HCT116 (cell line): ENCODE measurements around the gene FGFBP2. TPM values are rescaled to one million over a fixed set of nuclear protein-coding genes. Genes with fewer than 3 reads are reported as not detected.

Source experiments
- ATAC-seq: fragments of 200-7000 bp; cut with Tn5 transposase; 2 replicates; pipeline ENCODE4 v1.9.1; 2020; ENCODE audit warnings: mild to moderate bottlenecking, moderate library complexity
- BruUV-seq: library from RNA; stranded (reverse); fragments of 400-500 nt; replicated peaks from 2 replicates; lab custom pipeline; 2021; lab: Mats Ljungman, UMichigan
- CTCF ChIA-PET: fragments of 300-600 bp; sonication (Branson Sonifier 250); formaldehyde crosslinking; loops from one replicate; lab custom pipeline; 2021; ENCODE audit warnings: antibody characterized with exemption; lab: Charles Lee
- POLR2A ChIA-PET: fragments of 300-600, 350-600 bp; sonication (Branson Sonifier 250); formaldehyde crosslinking; loops from one replicate; lab custom pipeline; 2021; ENCODE audit warnings: antibody characterized with exemption; lab: Charles Lee
- RAD21 ChIA-PET, 2 experiments: fragments of 300-600 bp; sonication (Branson Sonifier 250); formaldehyde crosslinking; loops; one replicate each; lab custom pipeline; 2023; ENCODE audit warnings: low total read pairs in 2 of 2; ENCODE audit not compliant: uncharacterized antibody in 2 of 2, unreplicated experiment in 2 of 2, low non-redundant PET in 1 of 2; lab: Charles Lee
- DNase-seq: peaks from one replicate; pipeline ENCODE4 v3.0.0-alpha.2; 2010; ENCODE audit warnings: low read depth, low spot score
- H2AFZ ChIP-seq: fragments of 200-600 bp; shearing (Covaris generic), sonication (generic); 2 replicates; pipeline ENCODE4 v1.6.1; 2017; ENCODE audit warnings: low read depth, mixed run types, mixed read lengths, antibody characterized with exemption, low read length; ENCODE audit not compliant: poor library complexity, severe bottlenecking
- H3K27ac ChIP-seq: 2 replicates; pipeline ENCODE4 v1.5.1; 2012; ENCODE audit warnings: low read depth, low read length
- H3K27me3 ChIP-seq: fragments of 200-600 bp; sonication (generic); 2 replicates; pipeline ENCODE4 v1.6.1; 2016; ENCODE audit warnings: mixed run types, low read length, mixed read lengths; ENCODE audit not compliant: insufficient read depth
- H3K36me3 ChIP-seq, 2 experiments: fragments of 200-500 bp in 1 of 2; fragments of 200-600 bp in 1 of 2; sonication (Bioruptor generic) in 1 of 2; sonication (generic) in 1 of 2; 2 replicates each; pipeline versions ENCODE4 v1.5.1 to v1.6.1; 2014 to 2016; ENCODE audit warnings: low read length in 2 of 2, inconsistent platforms in 1 of 2, mixed read lengths in 1 of 2, mixed run types in 1 of 2; ENCODE audit not compliant: insufficient read depth in 2 of 2, control insufficient read depth in 1 of 2
- H3K4me1 ChIP-seq, 2 experiments: fragments of 200-600 bp in 1 of 2; sonication (generic) in 1 of 2; 2 replicates each; pipeline versions ENCODE4 v1.5.1 to v1.6.1; 2012 to 2017; ENCODE audit warnings: low read length in 2 of 2, inconsistent platforms in 1 of 2, mild to moderate bottlenecking in 1 of 2, mixed read lengths in 1 of 2, mixed run types in 1 of 2, moderate library complexity in 1 of 2; ENCODE audit not compliant: insufficient read depth in 2 of 2, control insufficient read depth in 1 of 2
- H3K4me2 ChIP-seq: fragments of 200-600 bp; sonication (generic); 2 replicates; pipeline ENCODE4 v1.6.1; 2017; ENCODE audit warnings: mixed run types, low read length, mixed read lengths
- H3K4me3 ChIP-seq, 2 experiments: fragments of 200-600 bp in 1 of 2; sonication (generic) in 1 of 2; replicated peaks in 1 of 2; 2 replicates each; pipeline ENCODE4 v1.5.1; 2011 to 2016; ENCODE audit warnings: low read length in 2 of 2, control low read depth in 1 of 2, low read depth in 1 of 2, mild to moderate bottlenecking in 1 of 2, mixed read lengths in 1 of 2, mixed run types in 1 of 2
- H3K79me2 ChIP-seq: fragments of 200-600 bp; sonication (generic); 2 replicates; pipeline ENCODE4 v1.6.1; 2017; ENCODE audit warnings: mild to moderate bottlenecking, mixed run types, low read length, moderate library complexity, mixed read lengths; ENCODE audit not compliant: insufficient read depth
- H3K9ac ChIP-seq: fragments of 200-600 bp; sonication (generic); 2 replicates; pipeline ENCODE4 v1.6.1; 2016; ENCODE audit warnings: low read length, mixed read lengths
- H3K9me2 ChIP-seq: fragments of 200-600 bp; sonication (generic), shearing (Covaris generic); 2 replicates; pipeline ENCODE4 v1.6.1; 2017; ENCODE audit warnings: mixed run types, mild to moderate bottlenecking, moderate library complexity; ENCODE audit not compliant: insufficient read depth
- H3K9me3 ChIP-seq, 2 experiments: fragments of 200-500 bp in 1 of 2; fragments of 200-600 bp in 1 of 2; sonication (Bioruptor generic) in 1 of 2; sonication (generic) in 1 of 2; 2 replicates each; pipeline ENCODE4 v1.6.1; 2014 to 2017; ENCODE audit warnings: low read length in 2 of 2, mixed read lengths in 2 of 2, inconsistent platforms in 1 of 2, low read depth in 1 of 2, mild to moderate bottlenecking in 1 of 2, mixed run types in 1 of 2, moderate library complexity in 1 of 2; ENCODE audit not compliant: control insufficient read depth in 1 of 2, insufficient read depth in 1 of 2
- H4K20me1 ChIP-seq: fragments of 200-600 bp; sonication (generic), shearing (Covaris generic); 2 replicates; pipeline ENCODE4 v1.6.1; 2017; ENCODE audit warnings: mixed run types, mild to moderate bottlenecking, moderate library complexity; ENCODE audit not compliant: insufficient read depth
- ATF3 ChIP-seq: IDR thresholded peaks from 2 replicates; pipeline ENCODE4 v1.6.1; 2012
- CBX3 ChIP-seq: IDR thresholded peaks from 2 replicates; pipeline ENCODE4 v1.6.1; 2012; ENCODE audit warnings: low read depth
- CEBPB ChIP-seq: IDR thresholded peaks from 2 replicates; pipeline ENCODE4 v1.6.1; 2012; ENCODE audit warnings: low read depth
- EGR1 ChIP-seq: IDR thresholded peaks from 2 replicates; pipeline ENCODE4 v1.6.1; 2012; ENCODE audit warnings: low read depth
- EZH2 ChIP-seq: fragments of 200-600 bp; sonication (generic); IDR thresholded peaks from 2 replicates; pipeline ENCODE4 v1.6.1; 2017; ENCODE audit warnings: antibody characterized with exemption, mixed run types
- FOSL1 ChIP-seq: IDR thresholded peaks from 2 replicates; pipeline ENCODE4 v1.6.1; 2012; ENCODE audit warnings: low read depth
- JUND ChIP-seq: IDR thresholded peaks from 2 replicates; pipeline ENCODE4 v1.6.1; 2012
- POLR2A ChIP-seq: IDR thresholded peaks from 2 replicates; pipeline ENCODE4 v1.7.0; 2011; ENCODE audit warnings: borderline replicate concordance; ENCODE audit not compliant: insufficient read depth, insufficient read length; ENCODE audit errors: extremely low read depth
- POLR2AphosphoS5 ChIP-seq: IDR thresholded peaks from 2 replicates; pipeline ENCODE4 v1.6.1; 2011; ENCODE audit warnings: mild to moderate bottlenecking, low read depth, low read length, moderate library complexity
- RAD21 ChIP-seq: IDR thresholded peaks from 2 replicates; pipeline ENCODE4 v1.6.1; 2012; ENCODE audit warnings: low read depth, mild to moderate bottlenecking
- SIN3A ChIP-seq: IDR thresholded peaks from 2 replicates; pipeline ENCODE4 v1.6.1; 2012; ENCODE audit warnings: low read depth
- SP1 ChIP-seq: IDR thresholded peaks from 2 replicates; pipeline ENCODE4 v1.6.1; 2012; ENCODE audit warnings: low read depth
- SRF ChIP-seq: IDR thresholded peaks from 2 replicates; pipeline ENCODE4 v1.6.1; 2012; ENCODE audit warnings: low read depth
- TCF7L2 ChIP-seq: IDR thresholded peaks from 2 replicates; pipeline ENCODE4 v1.7.0; 2011; ENCODE audit warnings: borderline replicate concordance, inconsistent platforms; ENCODE audit not compliant: insufficient read depth, insufficient read length; ENCODE audit errors: extremely low read depth
- YY1 ChIP-seq: IDR thresholded peaks from 2 replicates; pipeline ENCODE4 v1.6.1; 2011; ENCODE audit warnings: low read length, low read depth, moderate library complexity, mild to moderate bottlenecking; ENCODE audit not compliant: insufficient replicate concordance; ENCODE audit errors: extremely low read depth
- ZBTB33 ChIP-seq: IDR thresholded peaks from 2 replicates; pipeline ENCODE4 v1.6.1; 2011; ENCODE audit warnings: mild to moderate bottlenecking, low read length, moderate library complexity; ENCODE audit not compliant: insufficient replicate concordance; ENCODE audit errors: extremely low read depth
- intact Hi-C: fragments of 100-400 bp; cut with micrococcal nuclease; formaldehyde crosslinking; loops from 2 replicates; pipeline ENCODE4 v1.10.0; 2022
- total RNA-seq: library from RNA; stranded (reverse); gene quantifications from one replicate; pipeline ENCODE4 v1.2.1, GENCODE V29; 2021; ENCODE audit not compliant: unreplicated experiment

The FGFBP2 gene
- total RNA-seq, 1 experiment from 2014 or later = not detected

- BruUV-seq = no TSS peak
- H4K20me1 ChIP-seq = no peaks in the 10 kb centered on the region
- H3K4me1 ChIP-seq = no peaks in the 10 kb centered on the region
- H3K9me3 ChIP-seq = no peaks in the 10 kb centered on the region
- no peaks in the 10 kb centered on the region for H3K9me2 ChIP-seq
- POLR2A ChIA-PET = no interaction called here
- ATAC-seq = no peak
- H3K4me2 ChIP-seq = no peak overlapping the region
- no peak overlapping the region for H3K27ac ChIP-seq
- H3K9ac ChIP-seq = no peak overlapping the region
- intact Hi-C loops = no loop called here
- TF ChIP-seq RAD21 (no peak), SRF (no peak), FOSL1 (no peak), JUND (no peak), YY1 (no peak), TCF7L2 (no peak), POLR2A (no peak), EZH2 (no peak), SIN3A (no peak), CBX3 (no peak), EGR1 (no peak), SP1 (no peak), ATF3 (no peak), CEBPB (no peak), POLR2AphosphoS5 (no peak), ZBTB33 (no peak)
- TF ChIP-seq, all 23 proteins: peak for 0
- Histone ChIP-seq H3K27me3 (no peaks in the 10 kb centered on the region), H3K4me3 (no peak overlapping the region), H3K79me2 (no peaks in the 10 kb centered on the region), H2AFZ (no peak overlapping the region), H3K36me3 (no peaks in the 10 kb centered on the region)
- RAD21 ChIA-PET = no interaction called here
- no peak for DNase-seq
- CTCF ChIA-PET = no interaction called here
Measured at GRCh38 chr4:16009153-16009552, 46.2 kb upstream of the FGFBP2 start.
